ENCODE data around the gene IGSF9B. TPM values are rescaled to one million over a fixed set of nuclear protein-coding genes. Genes with fewer than 3 reads are reported as not detected.

Gene IGSF9B
- total and polyA plus RNA-seq, 2 of the 13 experiments (the other 11 are each of a cell fraction or from before 2014, with no cell fraction given), result not detected

DNA sequence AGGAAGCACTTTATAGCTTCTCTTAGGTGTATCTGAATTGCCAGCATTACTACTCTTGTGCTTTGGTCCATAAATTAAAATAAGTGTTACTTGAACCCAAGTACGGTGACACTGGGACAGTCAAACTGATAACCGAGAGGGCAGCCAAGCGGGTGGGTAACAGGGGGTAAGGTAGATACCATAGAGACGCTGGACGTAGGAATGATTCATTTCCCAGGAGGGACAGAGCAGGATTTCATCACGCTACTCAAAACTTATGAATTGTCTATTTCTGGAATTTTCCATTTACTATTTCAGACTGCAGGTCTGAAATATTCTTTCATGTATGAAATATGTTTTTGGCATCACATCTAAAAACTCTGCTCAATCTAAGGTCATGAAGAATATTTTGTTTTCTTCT, 96.6 kb downstream of the IGSF9B start (continued):
- TF ChIP-seq NR2F6 (IDR thresholded peaks at IDR 0.05) (no peak), NR2F6 (CRISPR knock-in tag; IDR thresholded peaks at IDR 0.05) (no peak)
- TF ChIP-seq, protein P1, sequence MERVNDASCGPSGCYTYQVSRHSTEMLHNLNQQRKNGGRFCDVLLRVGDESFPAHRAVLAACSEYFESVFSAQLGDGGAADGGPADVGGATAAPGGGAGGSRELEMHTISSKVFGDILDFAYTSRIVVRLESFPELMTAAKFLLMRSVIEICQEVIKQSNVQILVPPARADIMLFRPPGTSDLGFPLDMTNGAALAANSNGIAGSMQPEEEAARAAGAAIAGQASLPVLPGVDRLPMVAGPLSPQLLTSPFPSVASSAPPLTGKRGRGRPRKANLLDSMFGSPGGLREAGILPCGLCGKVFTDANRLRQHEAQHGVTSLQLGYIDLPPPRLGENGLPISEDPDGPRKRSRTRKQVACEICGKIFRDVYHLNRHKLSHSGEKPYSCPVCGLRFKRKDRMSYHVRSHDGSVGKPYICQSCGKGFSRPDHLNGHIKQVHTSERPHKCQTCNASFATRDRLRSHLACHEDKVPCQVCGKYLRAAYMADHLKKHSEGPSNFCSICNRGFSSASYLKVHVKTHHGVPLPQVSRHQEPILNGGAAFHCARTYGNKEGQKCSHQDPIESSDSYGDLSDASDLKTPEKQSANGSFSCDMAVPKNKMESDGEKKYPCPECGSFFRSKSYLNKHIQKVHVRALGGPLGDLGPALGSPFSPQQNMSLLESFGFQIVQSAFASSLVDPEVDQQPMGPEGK (CRISPR knock-in tag; IDR thresholded peaks at IDR 0.05), result no peak

Other genes with a start within 250 kb of the IGSF9B start
- not detected in 2 replicates for gene SPATA19, start 111.5 kb downstream of the IGSF9B start, total RNA-seq (2016; rRNA removed; fragmentation: Illumina TruSeq; extraction: Trizol)
- gene SPATA19, start 111.5 kb downstream of the IGSF9B start, polyA plus RNA-seq (2011; rRNA removed), result not detected in 2 replicates
- 2.0 and 2.8 TPM in 2 replicates for gene JAM3, start 112.1 kb upstream of the IGSF9B start, total RNA-seq (2016; rRNA removed; fragmentation: Illumina TruSeq; extraction: Trizol)
- gene JAM3, start 112.1 kb upstream of the IGSF9B start, polyA plus RNA-seq (2011; rRNA removed), result 0.71 and 0.98 TPM in 2 replicates